HG03095 (cell line): Measurements from ENCODE around the gene WDSUB1.

ENCODE experiments used
- ATAC-seq: cut with Tn5 transposase; IDR thresholded peaks from one replicate; pipeline ENCODE4 v1.9.1; 2021; ENCODE audit warnings: moderate library complexity; ENCODE audit not compliant: unreplicated experiment

Gene WDSUB1

GRCh38 chr2:159225025-159226016 is 61.2 kb downstream of the WDSUB1 start:
- ATAC-seq: no peak

GRCh38 chr2:159224061-159224813 is 62.3 kb downstream of the WDSUB1 start:
- ATAC-seq: no peak

GRCh38 chr2:159219394-159219998 is 67.0 kb downstream of the WDSUB1 start:
- ATAC-seq: no peak

DNA sequence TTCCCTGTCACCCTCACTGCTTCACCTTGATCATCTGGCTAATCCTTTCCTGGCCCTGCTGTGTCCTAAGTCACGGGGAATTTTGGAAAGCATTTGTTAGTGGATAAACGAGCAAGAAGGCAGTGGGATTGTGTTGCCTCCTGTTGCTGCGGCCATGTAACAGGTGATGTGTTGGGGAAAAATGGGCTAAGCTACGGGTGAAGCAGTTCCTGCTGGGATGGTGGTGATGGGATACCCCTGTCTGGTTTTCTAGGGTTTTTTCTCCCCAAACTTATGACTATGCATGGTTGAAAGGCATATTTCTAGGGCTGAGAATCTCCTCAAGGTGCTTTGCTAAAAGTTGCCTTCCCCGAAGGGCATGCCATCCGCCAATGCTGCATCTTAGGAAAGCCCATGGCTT is 68.1 kb downstream of the WDSUB1 start:
- ATAC-seq: no peak

- ATAC-seq: no peak
These were observed 68.8 kb downstream of the WDSUB1 start for GRCh38 chr2:159217676-159218075.

DNA sequence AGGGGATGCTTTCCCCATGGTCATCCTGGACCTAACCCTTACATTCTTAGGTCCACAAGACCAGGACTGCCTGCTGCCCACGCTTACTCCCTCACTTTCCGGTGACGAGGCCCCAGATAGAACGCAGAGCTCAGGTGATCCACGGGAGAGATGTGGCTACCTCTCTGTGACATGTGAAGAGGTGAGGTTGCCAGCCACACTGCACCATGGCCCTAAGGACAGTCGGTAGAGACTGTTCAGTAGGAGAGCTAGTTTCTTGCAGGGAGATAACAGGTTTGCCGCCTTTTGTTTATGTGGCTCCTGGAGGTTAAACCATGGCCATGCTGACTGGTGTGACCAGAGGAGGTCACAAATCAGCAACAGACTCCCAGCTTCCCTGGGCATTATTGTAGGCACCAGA is 71.4 kb downstream of the WDSUB1 start:
- no peak for ATAC-seq

DNA sequence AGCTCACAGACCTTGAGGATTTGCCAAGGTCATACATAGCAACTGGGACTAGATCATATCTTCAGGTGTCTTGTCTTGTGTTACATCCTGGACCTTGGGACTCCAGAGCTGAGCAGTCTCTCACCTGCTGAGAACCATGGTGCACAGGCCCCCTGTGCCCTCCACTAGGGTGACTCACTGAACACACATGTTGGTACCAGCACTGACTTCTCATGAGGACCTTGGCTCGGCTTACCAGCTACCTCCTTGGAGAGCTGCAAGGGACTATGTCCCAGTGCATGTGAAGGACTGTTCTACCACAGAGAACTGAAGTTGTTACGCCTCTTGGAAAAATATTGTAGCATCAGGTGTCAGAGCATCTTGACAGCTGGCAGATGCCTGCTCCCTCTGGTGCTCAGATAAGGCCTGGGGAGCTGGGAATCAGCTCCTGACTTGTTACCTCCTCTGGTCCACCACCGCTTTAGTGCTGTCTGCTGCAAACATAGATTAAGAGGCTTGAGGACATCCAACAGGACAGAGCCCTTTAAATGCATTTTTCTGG is 72.1 kb downstream of the WDSUB1 start:
- no peak for ATAC-seq

DNA sequence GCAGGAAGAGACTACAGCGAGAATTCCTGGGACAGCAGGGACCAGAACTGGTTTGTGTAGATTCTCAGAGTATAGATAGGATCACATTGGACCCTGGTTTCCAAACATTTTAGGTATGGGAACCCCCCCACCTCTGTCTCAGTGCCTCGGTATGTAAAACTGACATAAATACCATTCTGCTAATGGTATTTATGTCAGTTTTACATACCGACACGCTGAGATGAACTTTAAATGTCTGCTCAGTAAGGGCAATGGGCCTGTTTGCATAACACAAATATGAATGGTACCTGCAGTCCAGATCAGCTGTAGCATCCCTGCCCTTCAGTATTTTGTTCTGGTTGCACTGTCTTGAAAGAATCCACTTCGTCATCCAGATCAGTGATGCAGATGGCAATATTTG is 73.2 kb downstream of the WDSUB1 start:
- ATAC-seq: no peak

- ATAC-seq: no peak
These were observed 74.8 kb downstream of the WDSUB1 start for GRCh38 chr2:159211447-159212396.

GRCh38 chr2:159209341-159210306 is 76.9 kb downstream of the WDSUB1 start:
- ATAC-seq: no peak

GRCh38 chr2:159208438-159208837 is 78.1 kb downstream of the WDSUB1 start:
- no peak for ATAC-seq

DNA sequence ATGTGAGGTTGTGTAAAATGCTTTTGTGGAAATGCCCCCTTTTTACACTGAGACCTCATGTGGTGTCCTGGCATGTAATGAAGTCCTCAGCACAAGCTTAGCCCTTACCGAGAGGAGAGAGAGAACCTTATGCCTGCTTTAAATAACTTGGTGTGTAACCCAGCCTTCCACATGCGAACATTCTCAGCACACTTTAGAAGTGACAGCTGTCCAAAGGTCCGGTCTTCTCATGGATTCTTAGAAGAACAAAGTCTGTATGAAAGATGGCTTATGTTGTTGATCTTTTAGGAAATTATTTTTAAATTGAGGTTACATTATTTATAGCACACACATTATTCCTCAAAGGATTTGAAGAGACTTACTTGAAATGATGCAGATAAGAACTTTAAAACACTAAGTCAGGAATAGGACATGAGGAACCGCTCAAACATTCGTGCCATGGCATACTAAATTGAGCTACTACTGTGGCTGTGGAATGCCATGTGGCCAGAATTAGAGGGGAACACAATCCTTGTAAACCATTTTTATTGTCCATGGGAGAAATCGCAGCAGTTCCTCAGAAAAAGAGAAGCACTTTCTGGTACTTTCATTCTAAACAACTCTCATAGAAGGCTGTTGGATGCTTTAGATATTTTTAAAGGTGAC is 79.6 kb downstream of the WDSUB1 start:
- ATAC-seq: no peak

DNA sequence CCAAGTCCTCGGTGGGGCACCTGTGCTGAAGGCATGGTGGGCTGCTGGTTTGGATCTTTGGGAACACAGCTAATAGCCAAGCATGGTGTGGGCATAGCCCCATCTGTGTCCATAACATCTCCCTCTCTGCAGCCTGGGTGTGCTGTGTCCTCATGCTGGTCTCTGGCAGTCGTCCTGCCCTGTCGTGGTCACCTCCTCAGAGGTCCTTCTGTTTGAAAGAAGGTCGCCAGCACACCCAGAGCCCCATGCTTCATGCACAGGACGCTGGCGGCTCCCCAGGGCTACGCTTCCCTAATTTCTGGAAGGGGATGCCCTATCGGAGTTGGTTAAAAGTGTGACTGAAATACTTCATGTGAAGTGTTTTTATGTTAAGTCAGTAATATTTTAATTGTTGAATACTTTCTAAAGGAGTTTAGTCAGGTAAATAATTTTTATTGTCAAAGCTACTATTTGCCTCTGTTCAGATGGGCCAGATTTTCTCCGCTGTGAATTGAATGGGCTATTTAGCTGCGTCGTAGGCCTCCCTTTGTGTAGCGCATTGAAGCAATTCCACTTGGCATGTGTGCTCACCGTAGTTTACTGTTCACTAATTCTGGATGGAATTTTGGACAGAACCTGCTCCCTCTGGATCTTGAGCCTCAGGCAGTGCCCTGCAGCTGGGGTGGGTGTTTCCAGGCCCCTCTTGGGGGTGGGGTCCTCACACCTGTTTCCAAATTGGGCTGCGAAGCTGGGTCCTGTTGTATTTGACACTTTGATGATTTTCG is 81.9 kb downstream of the WDSUB1 start:
- no peak for ATAC-seq

DNA sequence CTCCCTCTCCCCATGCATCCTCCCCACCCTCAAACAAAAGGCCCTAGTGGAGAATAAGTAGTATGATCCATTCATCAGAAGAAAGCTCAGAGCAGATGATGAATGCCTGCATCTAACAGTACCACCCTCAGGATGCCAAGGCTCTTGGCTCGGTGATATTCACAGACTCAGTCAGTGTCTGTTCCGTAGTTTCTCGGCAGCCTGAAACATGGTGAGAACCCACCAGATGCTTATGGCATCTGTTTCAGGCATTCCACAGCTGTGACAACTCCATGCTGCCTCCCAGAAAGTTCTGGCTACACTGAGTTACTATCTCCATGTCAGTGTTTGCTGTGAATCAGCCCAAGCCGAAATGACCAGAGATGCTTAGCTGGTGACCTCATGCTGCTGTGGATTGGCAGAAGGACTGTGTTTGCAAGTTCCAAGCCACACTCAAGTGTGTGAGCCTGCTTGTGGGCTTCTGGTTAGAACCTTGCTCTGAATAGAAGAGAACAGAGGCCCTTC is 83.9 kb downstream of the WDSUB1 start:
- no peak for ATAC-seq

GRCh38 chr2:159201360-159202063 is 85.0 kb downstream of the WDSUB1 start:
- ATAC-seq: peak; percentile 98

GRCh38 chr2:159200498-159200897 is 86.0 kb downstream of the WDSUB1 start:
- no peak for ATAC-seq
